ENCODE results near the gene KLK2. TPM values are rescaled to one million over a fixed set of nuclear protein-coding genes. Genes with fewer than 3 reads are reported as not detected.

The KLK2 gene
- total RNA-seq, 1 donor from 2014 or later: not detected

DNA sequence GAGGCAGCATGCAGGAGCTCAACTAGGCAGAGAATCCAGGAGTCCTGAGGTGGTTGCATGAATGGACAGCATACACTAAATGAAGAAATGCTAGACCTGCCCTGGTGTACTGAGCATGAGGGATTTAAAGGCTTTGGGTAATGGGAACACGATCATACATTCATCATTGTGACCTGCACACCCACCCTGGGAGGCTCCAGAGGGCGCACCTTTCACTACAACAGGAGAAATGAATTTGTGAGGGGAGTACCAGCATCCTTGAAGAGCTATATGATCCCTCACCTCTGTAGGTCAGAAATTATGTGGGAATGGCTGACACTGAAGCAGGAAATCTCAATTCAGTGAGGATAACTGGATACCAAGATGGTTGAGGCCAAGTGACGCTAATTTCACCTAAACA is 8.9 kb downstream of the KLK2 start:
- no peaks in the 10 kb centered on the region for H3K36me3 Mint-ChIP-seq (ENCODE audit: insufficient read depth)
- H3K27me3 Mint-ChIP-seq: peaks cover 76% of the 10 kb centered on the region
- H3K9me3 Mint-ChIP-seq (ENCODE audit: low read depth): no peaks in the 10 kb centered on the region
- no peak for TF ChIP-seq CTCF (IDR thresholded peaks at IDR 0.05; ENCODE audit: unreplicated experiment)
- H3K27ac Mint-ChIP-seq: no peak overlapping the region
- no peak overlapping the region for H3K4me3 Mint-ChIP-seq (ENCODE audit: low read depth)
- H3K4me1 Mint-ChIP-seq (ENCODE audit: low read depth): peaks cover 3% of the 10 kb centered on the region
- no peak for DNase-seq (ENCODE audit: low spot score, unreplicated experiment)

DNA sequence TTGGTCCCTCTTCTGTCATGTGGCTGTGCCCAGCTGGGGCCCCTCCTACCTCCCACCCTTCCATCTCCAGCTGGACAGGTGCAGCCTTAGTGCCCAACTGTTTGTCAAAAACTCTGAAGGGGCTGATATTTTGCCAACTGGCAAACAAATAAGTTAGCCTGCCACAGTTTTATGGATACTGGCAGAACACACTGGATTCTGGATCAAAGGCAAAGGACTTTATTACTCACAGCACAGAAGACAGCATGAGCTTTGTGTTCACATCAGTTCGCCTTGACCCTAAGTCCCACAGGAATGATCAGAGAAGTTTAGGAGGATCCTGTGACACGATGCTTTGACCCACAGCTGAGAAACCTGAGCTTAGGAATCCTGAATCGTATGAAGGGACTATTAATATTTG is 16.4 kb downstream of the KLK2 start:
- H3K27me3 Mint-ChIP-seq: peaks cover 67% of the 10 kb centered on the region
- no peak for TF ChIP-seq CTCF (IDR thresholded peaks at IDR 0.05; ENCODE audit: unreplicated experiment)
- H3K9me3 Mint-ChIP-seq (ENCODE audit: low read depth): no peaks in the 10 kb centered on the region
- no peak overlapping the region for H3K27ac Mint-ChIP-seq
- no peaks in the 10 kb centered on the region for H3K4me1 Mint-ChIP-seq (ENCODE audit: low read depth)
- H3K36me3 Mint-ChIP-seq (ENCODE audit: insufficient read depth): no peaks in the 10 kb centered on the region
- no peak for DNase-seq (ENCODE audit: low spot score, unreplicated experiment)
- no peak overlapping the region for H3K4me3 Mint-ChIP-seq (ENCODE audit: low read depth)

GRCh38 chr19:50890422-50891252 is 17.4 kb downstream of the KLK2 start:
- no peak for TF ChIP-seq CTCF (IDR thresholded peaks at IDR 0.05; ENCODE audit: unreplicated experiment)
- Mint-ChIP-seq H3K9me3 (ENCODE audit: low read depth) (no peaks in the 10 kb centered on the region), H3K4me3 (ENCODE audit: low read depth) (no peak overlapping the region), H3K4me1 (ENCODE audit: low read depth) (no peaks in the 10 kb centered on the region), H3K27ac (no peak overlapping the region), H3K27me3 (peaks cover 64% of the 10 kb centered on the region), H3K36me3 (ENCODE audit: insufficient read depth) (no peaks in the 10 kb centered on the region)
- no peak for DNase-seq (ENCODE audit: low spot score, unreplicated experiment)

DNA sequence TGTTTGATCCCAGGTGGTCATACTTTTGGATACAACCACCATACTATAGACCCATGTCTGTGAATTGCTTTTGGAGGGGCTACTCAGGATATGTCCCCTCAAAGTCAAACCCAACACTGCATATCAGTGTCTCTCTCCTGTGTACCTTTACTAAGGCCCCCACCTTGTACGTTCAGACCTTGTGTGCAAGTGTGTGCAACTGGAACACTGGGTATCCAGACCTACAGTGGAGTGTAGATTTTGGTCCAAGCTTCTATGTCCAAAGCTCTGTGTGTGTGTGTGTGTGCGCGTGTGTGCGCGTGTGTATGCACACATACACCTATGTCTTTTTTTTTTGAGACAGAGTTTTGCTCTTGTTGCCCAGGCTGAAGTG is 18.0 kb downstream of the KLK2 start:
- Mint-ChIP-seq H3K27ac (no peak overlapping the region), H3K9me3 (ENCODE audit: low read depth) (no peaks in the 10 kb centered on the region), H3K4me3 (ENCODE audit: low read depth) (no peak overlapping the region), H3K27me3 (peaks cover 61% of the 10 kb centered on the region), H3K36me3 (ENCODE audit: insufficient read depth) (no peaks in the 10 kb centered on the region), H3K4me1 (ENCODE audit: low read depth) (no peaks in the 10 kb centered on the region)
- TF ChIP-seq CTCF (IDR thresholded peaks at IDR 0.05; ENCODE audit: unreplicated experiment): no peak
- no peak for DNase-seq (ENCODE audit: low spot score, unreplicated experiment)

DNA sequence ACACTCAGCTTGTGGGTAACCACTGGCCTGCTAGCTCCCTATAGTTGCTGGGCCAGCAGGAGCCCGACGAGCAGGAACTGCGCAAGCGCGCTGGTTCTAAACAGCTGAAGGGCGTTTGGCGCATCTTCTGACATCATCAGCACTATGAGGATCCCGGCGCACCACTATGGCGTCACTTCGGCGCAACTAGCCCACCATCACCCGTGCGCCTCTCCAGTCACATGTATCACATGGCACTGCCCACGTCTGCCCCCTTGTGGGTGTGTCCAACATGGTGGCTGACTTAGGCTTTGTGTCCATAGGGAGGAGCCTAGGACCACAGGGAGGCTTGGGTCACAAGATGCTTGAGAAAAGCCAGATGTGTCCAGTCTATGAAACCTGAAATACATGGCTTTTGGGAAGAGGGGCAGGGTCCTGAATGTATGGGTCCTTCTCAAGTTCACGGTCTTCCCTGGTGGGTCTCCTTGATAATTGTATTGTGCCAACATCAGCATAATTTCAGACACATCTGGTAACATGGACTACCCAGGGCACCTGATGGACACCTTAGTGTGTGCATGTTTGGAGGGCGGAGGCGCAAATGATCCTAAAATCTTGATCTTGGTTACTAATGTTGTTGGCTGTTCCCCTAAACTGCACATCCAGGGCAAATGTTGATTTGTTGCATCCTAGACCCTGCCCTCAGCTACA is 20.0 kb downstream of the KLK2 start:
- H3K27me3 Mint-ChIP-seq: peaks cover 61% of the 10 kb centered on the region
- H3K4me1 Mint-ChIP-seq (ENCODE audit: low read depth): no peaks in the 10 kb centered on the region
- DNase-seq (ENCODE audit: low spot score, unreplicated experiment): no peak
- H3K9me3 Mint-ChIP-seq (ENCODE audit: low read depth): no peaks in the 10 kb centered on the region
- no peak overlapping the region for H3K27ac Mint-ChIP-seq
- no peak for TF ChIP-seq CTCF (IDR thresholded peaks at IDR 0.05; ENCODE audit: unreplicated experiment)
- no peak overlapping the region for H3K4me3 Mint-ChIP-seq (ENCODE audit: low read depth)
- H3K36me3 Mint-ChIP-seq (ENCODE audit: insufficient read depth): no peaks in the 10 kb centered on the region
